Measurements from ENCODE around the gene GSK3A. TPM values are rescaled to one million over a fixed set of nuclear protein-coding genes. Genes with fewer than 3 reads are reported as not detected.
A peak's percentile ranks its signal among the peaks of the same experiment; 100 is the strongest.

The GSK3A gene
- total and polyA plus RNA-seq, 9 of the 15 experiments (the other 6 are each of a cell fraction or from before 2014, with no cell fraction given), result 0.62 to 90.7 (median 33.3) TPM

DNA sequence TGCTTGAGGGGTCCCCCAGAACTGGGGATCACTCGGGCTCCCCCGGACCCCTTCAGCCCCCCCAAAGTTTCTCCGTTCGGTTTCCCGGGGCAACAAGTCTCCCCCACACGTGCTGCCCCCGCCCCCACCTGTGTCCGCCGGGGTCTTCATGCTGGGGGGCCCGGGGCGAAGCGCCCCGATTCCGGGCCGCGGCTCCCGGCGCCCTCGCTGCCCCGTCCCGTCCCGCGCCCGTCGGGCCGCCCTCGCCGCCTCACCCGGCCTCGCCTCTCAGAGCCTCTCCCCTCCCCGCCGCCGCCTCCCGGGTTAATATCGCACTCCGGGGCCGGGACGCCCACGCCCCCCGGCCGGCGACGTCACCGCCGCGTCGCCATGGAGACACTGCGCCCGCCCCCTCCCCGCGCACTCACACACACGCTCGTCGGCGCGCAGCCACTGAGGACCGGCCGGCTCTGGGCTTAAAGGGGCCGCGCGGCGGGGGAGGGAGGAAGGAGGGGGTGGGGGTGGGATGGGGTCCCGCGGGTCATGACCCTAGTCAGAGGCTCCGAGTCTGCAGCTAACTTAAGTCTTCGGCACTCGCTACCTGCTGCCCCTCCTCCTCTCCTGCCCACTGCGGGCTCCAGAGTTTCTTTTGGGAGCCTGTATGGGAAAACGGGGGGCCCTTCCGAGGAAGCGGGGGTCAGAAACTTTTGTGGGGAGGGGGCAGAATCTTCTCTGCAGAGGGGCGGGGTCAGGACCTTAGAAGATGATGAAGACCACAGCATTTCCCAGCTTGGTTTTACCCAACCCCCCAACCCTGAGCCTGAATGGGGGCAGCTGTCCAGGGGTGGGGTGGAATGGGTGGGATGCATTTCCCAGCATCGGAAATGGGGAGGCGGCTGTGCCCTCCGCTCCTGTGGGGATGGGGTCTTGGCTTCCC is 12.7 kb upstream of the GSK3A start, which contains the start of gene ERF (continued):
- TF ChIP-seq, protein P1, sequence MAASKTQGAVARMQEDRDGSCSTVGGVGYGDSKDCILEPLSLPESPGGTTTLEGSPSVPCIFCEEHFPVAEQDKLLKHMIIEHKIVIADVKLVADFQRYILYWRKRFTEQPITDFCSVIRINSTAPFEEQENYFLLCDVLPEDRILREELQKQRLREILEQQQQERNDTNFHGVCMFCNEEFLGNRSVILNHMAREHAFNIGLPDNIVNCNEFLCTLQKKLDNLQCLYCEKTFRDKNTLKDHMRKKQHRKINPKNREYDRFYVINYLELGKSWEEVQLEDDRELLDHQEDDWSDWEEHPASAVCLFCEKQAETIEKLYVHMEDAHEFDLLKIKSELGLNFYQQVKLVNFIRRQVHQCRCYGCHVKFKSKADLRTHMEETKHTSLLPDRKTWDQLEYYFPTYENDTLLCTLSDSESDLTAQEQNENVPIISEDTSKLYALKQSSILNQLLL (CRISPR knock-in tag; IDR thresholded peaks at IDR 0.05; ENCODE audit: borderline replicate concordance), result no peak
- TF ChIP-seq HNRNPH1 (optimal IDR thresholded peaks at IDR 0.05; ENCODE audit: low read depth, low read length) (no peak), ZNF165 (CRISPR knock-in tag; IDR thresholded peaks at IDR 0.05; ENCODE audit: borderline replicate concordance) (no peak), BMI1 (IDR thresholded peaks at IDR 0.05; ENCODE audit: low read length) (peak; percentile 73; the same call in 1 of the 2 replicates), PCBP1 (IDR thresholded peaks at IDR 0.05; ENCODE audit: low read depth, low read length, poor library complexity, severe bottlenecking) (peak; percentile 31), MYNN (IDR thresholded peaks at IDR 0.05) (no peak), MYNN (CRISPR knock-in tag; IDR thresholded peaks at IDR 0.05) (no peak), SAFB2 (IDR thresholded peaks at IDR 0.05; ENCODE audit: borderline replicate concordance, low read depth, low read length, severe bottlenecking) (no peak), ZNF347 (CRISPR knock-in tag; IDR thresholded peaks at IDR 0.05; ENCODE audit: low read depth) (no peak), CHD1 (IDR thresholded peaks at IDR 0.05; ENCODE audit: low read length) (peak; percentile 63), RBM25 (IDR thresholded peaks at IDR 0.05; ENCODE audit: low read depth, low read length, severe bottlenecking) (peak; percentile 81), POU5F1 (IDR thresholded peaks at IDR 0.05; ENCODE audit: borderline replicate concordance, low read depth, low read length, partially characterized antibody) (no peak), DNMT1 (IDR thresholded peaks at IDR 0.05) (no peak), ZNF507 (tag; conservative IDR thresholded peaks at IDR 0.05) (no peak), CBFA2T3 (IDR thresholded peaks at IDR 0.05) (no peak), TBP (optimal IDR thresholded peaks at IDR 0.05; ENCODE audit: low read depth, low read length) (peak; percentile 80), SMAD1 (IDR thresholded peaks at IDR 0.05; ENCODE audit: low read depth, low read length, partially characterized antibody) (peak; percentile 58)
- TF ChIP-seq, protein P2, sequence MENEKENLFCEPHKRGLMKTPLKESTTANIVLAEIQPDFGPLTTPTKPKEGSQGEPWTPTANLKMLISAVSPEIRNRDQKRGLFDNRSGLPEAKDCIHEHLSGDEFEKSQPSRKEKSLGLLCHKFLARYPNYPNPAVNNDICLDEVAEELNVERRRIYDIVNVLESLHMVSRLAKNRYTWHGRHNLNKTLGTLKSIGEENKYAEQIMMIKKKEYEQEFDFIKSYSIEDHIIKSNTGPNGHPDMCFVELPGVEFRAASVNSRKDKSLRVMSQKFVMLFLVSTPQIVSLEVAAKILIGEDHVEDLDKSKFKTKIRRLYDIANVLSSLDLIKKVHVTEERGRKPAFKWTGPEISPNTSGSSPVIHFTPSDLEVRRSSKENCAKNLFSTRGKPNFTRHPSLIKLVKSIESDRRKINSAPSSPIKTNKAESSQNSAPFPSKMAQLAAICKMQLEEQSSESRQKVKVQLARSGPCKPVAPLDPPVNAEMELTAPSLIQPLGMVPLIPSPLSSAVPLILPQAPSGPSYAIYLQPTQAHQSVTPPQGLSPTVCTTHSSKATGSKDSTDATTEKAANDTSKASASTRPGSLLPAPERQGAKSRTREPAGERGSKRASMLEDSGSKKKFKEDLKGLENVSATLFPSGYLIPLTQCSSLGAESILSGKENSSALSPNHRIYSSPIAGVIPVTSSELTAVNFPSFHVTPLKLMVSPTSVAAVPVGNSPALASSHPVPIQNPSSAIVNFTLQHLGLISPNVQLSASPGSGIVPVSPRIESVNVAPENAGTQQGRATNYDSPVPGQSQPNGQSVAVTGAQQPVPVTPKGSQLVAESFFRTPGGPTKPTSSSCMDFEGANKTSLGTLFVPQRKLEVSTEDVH (IDR thresholded peaks at IDR 0.05; ENCODE audit: low read depth, partially characterized antibody), result no peak
- TF ChIP-seq, protein P3, sequence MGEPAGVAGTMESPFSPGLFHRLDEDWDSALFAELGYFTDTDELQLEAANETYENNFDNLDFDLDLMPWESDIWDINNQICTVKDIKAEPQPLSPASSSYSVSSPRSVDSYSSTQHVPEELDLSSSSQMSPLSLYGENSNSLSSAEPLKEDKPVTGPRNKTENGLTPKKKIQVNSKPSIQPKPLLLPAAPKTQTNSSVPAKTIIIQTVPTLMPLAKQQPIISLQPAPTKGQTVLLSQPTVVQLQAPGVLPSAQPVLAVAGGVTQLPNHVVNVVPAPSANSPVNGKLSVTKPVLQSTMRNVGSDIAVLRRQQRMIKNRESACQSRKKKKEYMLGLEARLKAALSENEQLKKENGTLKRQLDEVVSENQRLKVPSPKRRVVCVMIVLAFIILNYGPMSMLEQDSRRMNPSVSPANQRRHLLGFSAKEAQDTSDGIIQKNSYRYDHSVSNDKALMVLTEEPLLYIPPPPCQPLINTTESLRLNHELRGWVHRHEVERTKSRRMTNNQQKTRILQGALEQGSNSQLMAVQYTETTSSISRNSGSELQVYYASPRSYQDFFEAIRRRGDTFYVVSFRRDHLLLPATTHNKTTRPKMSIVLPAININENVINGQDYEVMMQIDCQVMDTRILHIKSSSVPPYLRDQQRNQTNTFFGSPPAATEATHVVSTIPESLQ (CRISPR knock-in tag; IDR thresholded peaks at IDR 0.05), result no peak
- TF ChIP-seq, protein P4, sequence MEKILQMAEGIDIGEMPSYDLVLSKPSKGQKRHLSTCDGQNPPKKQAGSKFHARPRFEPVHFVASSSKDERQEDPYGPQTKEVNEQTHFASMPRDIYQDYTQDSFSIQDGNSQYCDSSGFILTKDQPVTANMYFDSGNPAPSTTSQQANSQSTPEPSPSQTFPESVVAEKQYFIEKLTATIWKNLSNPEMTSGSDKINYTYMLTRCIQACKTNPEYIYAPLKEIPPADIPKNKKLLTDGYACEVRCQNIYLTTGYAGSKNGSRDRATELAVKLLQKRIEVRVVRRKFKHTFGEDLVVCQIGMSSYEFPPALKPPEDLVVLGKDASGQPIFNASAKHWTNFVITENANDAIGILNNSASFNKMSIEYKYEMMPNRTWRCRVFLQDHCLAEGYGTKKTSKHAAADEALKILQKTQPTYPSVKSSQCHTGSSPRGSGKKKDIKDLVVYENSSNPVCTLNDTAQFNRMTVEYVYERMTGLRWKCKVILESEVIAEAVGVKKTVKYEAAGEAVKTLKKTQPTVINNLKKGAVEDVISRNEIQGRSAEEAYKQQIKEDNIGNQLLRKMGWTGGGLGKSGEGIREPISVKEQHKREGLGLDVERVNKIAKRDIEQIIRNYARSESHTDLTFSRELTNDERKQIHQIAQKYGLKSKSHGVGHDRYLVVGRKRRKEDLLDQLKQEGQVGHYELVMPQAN (IDR thresholded peaks at IDR 0.05; ENCODE audit: borderline replicate concordance), result no peak
